Osteocyte (in vitro differentiated cells): ENCODE data around the gene METTL17. TPM values are rescaled to one million over a fixed set of nuclear protein-coding genes. Genes with fewer than 3 reads are reported as not detected.

ENCODE experiments used
- DNase-seq: peaks from one replicate; pipeline ENCODE4 v3.0.0; 2021; ENCODE audit warnings: mixed read lengths; ENCODE audit not compliant: unreplicated experiment; ENCODE audit errors: extremely low spot score
- H3K27ac Mint-ChIP-seq: one replicate; pipeline ENCODE4 v1.8.0; 2021; ENCODE audit warnings: mild to moderate bottlenecking, mixed read lengths; ENCODE audit not compliant: unreplicated experiment
- H3K27me3 Mint-ChIP-seq: one replicate; pipeline ENCODE4 v1.8.0; 2021; ENCODE audit warnings: mixed read lengths; ENCODE audit not compliant: unreplicated experiment
- H3K36me3 Mint-ChIP-seq: one replicate; pipeline ENCODE4 v1.8.0; 2021; ENCODE audit warnings: mixed read lengths; ENCODE audit not compliant: unreplicated experiment
- H3K4me1 Mint-ChIP-seq: one replicate; pipeline ENCODE4 v1.8.0; 2021; ENCODE audit warnings: mixed read lengths; ENCODE audit not compliant: unreplicated experiment
- H3K4me3 Mint-ChIP-seq: one replicate; pipeline ENCODE4 v1.8.0; 2021; ENCODE audit warnings: mild to moderate bottlenecking, moderate library complexity, mixed read lengths; ENCODE audit not compliant: unreplicated experiment
- H3K9me3 Mint-ChIP-seq: one replicate; pipeline ENCODE4 v1.8.0; 2021; ENCODE audit warnings: mixed read lengths; ENCODE audit not compliant: unreplicated experiment
- CTCF ChIP-seq: fragments of 200-600 bp; sonication (generic); IDR thresholded peaks from 2 replicates; pipeline ENCODE4 v1.5.0; 2021; ENCODE audit warnings: antibody characterized with exemption, mild to moderate bottlenecking, moderate library complexity
- total RNA-seq: library from RNA; stranded (reverse); gene quantifications from 2 replicates; pipeline ENCODE4 v1.2.1, GENCODE V29; 2021

Gene METTL17
- total RNA-seq, 1 donor from 2014 or later, result 58.6 TPM

DNA sequence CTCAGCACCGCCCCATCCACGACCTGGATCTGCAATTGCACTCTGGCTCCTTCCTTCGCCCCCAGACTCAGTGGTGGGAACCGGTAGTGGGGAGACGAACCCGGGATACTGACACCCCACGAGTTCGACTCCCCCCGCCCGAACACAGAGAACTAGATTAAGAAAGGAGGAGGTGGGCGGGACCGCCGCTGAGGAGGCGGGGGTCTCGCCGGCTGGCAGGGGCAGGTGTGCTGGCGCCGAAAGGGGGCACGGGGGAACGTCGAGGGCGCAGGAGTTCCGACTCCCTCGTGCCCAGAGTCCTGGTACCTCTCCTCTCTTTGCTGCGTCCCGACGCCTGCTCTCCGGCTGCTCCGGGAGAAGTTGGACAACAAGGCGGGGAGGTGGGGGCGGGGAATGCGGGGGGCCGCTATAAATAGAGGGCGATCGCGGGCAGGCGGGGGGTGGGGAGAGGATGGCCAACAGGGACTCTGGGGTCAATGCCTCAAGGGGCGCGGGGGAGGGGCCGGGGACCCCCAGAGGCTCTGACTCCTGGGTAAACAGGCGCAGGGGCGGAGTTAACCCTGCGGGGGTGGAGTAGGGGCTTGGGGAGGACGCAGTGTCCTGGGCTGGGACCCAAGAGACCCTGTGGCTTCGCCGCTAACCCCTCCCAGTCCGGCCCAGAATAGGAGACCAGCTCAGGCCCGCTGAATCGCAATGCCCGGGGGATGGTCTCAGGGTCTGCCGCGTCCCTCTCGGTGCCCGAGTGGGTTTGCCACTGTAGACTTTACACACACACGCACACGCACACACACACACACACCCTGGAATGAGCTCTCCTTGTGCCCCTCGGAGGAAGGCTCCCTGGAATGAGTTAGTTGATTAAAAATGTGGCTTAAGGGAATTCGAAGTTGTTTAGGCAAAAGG lies 35.8 kb downstream of the METTL17 start:
- Mint-ChIP-seq H3K4me1 (peaks cover 9% of the 10 kb centered on the region), H3K27me3 (peaks cover 42% of the 10 kb centered on the region), H3K27ac (no peak overlapping the region), H3K4me3 (peak overlapping the region; percentile 78), H3K36me3 (no peaks in the 10 kb centered on the region), H3K9me3 (no peaks in the 10 kb centered on the region)
- DNase-seq, result no peak
- TF ChIP-seq CTCF, result no peak

DNA sequence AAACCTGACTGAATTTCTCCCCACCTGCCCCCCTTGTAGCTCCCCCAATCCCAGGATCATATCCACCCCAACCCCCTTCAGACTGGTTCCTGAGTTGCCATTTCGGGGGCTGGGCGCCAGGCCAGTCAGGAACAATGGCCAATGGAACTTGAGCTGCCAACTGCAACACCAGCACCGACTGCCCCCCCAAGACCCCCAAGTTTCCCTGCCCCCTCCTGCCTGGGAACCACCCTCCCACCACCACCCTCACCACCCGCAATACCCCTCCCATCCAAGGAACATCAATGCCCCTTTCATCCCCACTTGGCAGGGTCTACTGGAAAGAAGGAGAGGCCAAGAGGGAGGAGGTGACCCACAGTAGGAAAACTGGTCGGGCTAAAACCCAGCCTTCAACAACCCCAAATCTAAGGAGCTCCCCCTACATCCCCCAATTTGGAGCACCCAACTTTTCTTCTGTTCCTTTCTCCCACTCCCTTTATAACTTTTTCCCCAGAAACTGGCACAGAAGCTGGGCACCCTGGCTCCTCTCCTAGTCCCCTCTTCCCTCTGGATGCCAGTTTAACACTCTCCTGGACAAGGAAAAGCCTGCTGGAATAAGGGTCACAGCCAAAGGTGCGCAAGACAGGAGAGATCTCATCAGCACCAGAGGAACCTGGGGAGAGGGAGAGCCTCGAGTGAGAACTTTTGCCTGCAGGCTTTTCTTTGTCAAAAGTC lies 36.7 kb downstream of the METTL17 start:
- Mint-ChIP-seq H3K36me3 (no peaks in the 10 kb centered on the region), H3K4me3 (peak overlapping the region; percentile 8), H3K4me1 (peaks cover 9% of the 10 kb centered on the region), H3K9me3 (no peaks in the 10 kb centered on the region), H3K27me3 (peaks cover 39% of the 10 kb centered on the region), H3K27ac (no peak overlapping the region)
- no peak for TF ChIP-seq CTCF
- DNase-seq, result no peak

DNA sequence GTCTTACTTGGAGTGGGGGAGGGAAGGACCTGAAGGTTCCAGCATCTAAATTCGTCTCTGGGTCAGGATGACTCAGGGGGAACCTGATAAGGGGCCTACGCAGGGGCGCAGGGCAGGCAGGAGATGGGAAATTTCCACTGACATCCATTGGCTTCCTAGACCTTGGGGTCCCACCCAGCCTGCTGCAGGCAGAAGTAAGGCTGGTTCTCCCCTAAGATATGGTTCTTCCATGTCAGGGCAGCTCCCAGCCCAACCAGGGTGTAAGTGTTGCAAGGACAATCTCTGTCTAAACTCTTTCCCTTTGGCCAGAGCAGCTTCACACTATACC lies 37.2 kb downstream of the METTL17 start:
- H3K27ac Mint-ChIP-seq, result no peak overlapping the region
- DNase-seq, result no peak
- TF ChIP-seq CTCF, result no peak
- H3K9me3 Mint-ChIP-seq, result no peaks in the 10 kb centered on the region
- H3K4me1 Mint-ChIP-seq, result peaks cover 9% of the 10 kb centered on the region
- no peaks in the 10 kb centered on the region for H3K36me3 Mint-ChIP-seq
- no peak overlapping the region for H3K4me3 Mint-ChIP-seq
- peaks cover 42% of the 10 kb centered on the region for H3K27me3 Mint-ChIP-seq

DNA sequence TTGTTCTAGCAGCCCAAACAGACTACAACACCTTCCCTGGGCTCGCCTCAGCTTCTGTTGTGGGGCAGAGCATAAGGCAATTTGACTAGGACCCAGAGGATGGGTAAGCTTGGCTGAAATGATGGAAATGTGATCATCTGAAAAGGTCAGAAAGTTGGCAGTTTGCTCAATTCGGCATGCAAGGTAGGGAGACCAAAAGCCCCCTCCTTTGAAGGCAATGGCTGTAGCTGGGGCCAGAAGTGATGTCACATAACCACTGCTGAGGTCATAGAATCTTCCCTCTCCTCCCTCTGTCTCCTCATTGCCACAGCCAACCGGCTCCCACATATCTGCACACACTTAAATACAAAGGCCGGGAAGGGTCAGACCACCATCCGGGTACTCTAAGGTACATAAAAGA lies 40.1 kb downstream of the METTL17 start, which contains the start of gene TPPP2:
Gene TPPP2, plus strand, starts transcription at position 301 of the 400 bp plus-strand sequence. CDS start 365 bp downstream, outside the sequence.
- no peak for TF ChIP-seq CTCF
- peaks cover 4% of the 10 kb centered on the region for H3K4me1 Mint-ChIP-seq
- no peaks in the 10 kb centered on the region for H3K9me3 Mint-ChIP-seq
- H3K27ac Mint-ChIP-seq, result no peak within 1 kb of the TSS
- H3K27me3 Mint-ChIP-seq, result peaks cover 38% of the 10 kb centered on the region
- no peak for DNase-seq
- H3K4me3 Mint-ChIP-seq, result no peak within 1 kb of the TSS
- H3K36me3 Mint-ChIP-seq, result no peaks in the 10 kb centered on the region

- Mint-ChIP-seq H3K36me3 (no peaks in the 10 kb centered on the region), H3K4me3 (no peak overlapping the region), H3K27me3 (peaks cover 38% of the 10 kb centered on the region), H3K27ac (no peak overlapping the region), H3K4me1 (no peaks in the 10 kb centered on the region), H3K9me3 (no peaks in the 10 kb centered on the region)
- no peak for DNase-seq
- TF ChIP-seq CTCF, result no peak
Observed at GRCh38 chr14:21030531-21030930, 40.8 kb downstream of the METTL17 start.
